ENCODE measurements around the gene MEN1.

DNA sequence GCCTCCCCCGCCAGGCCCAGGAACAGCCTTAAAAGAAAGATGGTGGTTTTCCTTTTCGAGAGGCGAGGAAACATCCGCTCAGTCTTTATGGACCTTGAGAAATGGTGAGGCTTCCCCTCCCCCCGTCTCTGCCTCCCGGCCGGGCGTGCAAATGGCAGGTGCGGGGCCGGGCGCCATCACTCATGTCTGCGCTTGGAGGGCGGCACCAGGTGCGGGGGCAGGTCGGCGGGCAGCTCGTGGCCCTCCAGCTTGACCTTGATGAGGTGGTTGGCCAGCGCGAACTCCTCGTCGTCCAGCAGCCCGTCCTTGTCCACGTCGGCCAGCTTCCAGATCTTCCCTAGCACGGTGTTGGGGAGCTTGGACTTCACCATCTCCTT, 43.8 kb upstream of the MEN1 start:
- TF ChIP-seq CTCF (IDR thresholded peaks at IDR 0.05) (no peak), POLR2A (IDR thresholded peaks at IDR 0.05) (no peak)

All from adrenal gland (tissue), 5 donors.